ENCODE data around the gene HAUS3. TPM values are rescaled to one million over a fixed set of nuclear protein-coding genes. Genes with fewer than 3 reads are reported as not detected.
A peak's percentile ranks its signal among the peaks of the same experiment; 100 is the strongest.

HAUS3 gene
- total RNA-seq, 1 donor from 2014 or later: 9.2 TPM

DNA sequence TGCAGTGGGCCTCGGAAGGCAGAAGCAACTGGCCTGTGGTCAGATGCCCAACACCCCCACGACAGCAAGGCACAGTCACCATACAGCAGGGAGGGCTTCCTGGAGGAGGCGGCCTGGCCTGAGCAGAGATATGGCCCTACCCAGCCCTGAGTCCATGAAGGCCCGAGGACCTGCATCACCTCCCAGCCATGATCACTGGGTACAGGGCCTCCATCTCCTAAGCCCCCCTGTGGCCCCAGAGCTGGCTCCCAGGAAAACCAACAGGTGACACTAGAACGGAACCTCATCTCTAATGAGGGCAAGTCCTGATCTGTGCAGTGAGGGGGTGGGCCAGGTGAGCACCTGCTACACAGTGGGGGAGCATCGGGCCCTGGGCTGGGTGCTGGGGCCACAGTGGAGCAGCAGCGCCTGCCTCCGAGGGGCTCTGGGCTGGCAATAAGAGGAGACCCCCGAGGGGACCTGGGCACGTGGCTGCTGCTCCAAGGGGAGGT lies 46.2 kb upstream of the HAUS3 start:
- H3K27me3 ChIP-seq (ENCODE audit: control insufficient read depth, insufficient read depth, low read length): peaks cover 2% of the 10 kb centered on the region
- no peak overlapping the region for H3K4me3 ChIP-seq (ENCODE audit: low read depth, low read length)
- no peaks in the 10 kb centered on the region for H3K36me3 ChIP-seq (ENCODE audit: control insufficient read depth, insufficient read depth, low read length)
- TF ChIP-seq CTCF (IDR thresholded peaks at IDR 0.05; ENCODE audit: insufficient read depth, low read length, severe bottlenecking): no peak
- no peak for FAIRE-seq
- DNase-seq (ENCODE audit: low read depth): no peak

DNA sequence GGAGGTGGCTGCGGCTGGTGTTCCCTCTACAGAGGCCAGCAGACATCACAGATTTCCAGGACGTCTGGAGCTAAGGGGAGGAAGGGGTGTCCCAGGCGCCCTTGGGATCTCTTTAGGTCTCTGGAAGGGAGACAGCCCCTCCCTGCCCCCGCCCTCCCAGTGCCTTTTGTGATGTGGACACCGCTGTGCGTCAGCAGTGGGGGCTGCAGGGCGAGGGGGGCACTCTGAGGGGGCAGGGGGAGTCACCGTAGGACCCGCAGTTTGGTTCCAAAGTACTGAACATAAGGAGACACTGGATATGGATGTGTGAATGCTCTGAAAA lies 45.6 kb upstream of the HAUS3 start:
- Histone ChIP-seq H3K36me3 (ENCODE audit: control insufficient read depth, insufficient read depth, low read length) (no peaks in the 10 kb centered on the region), H3K4me3 (ENCODE audit: low read depth, low read length) (no peak overlapping the region), H3K27me3 (ENCODE audit: control insufficient read depth, insufficient read depth, low read length) (peaks cover 2% of the 10 kb centered on the region)
- TF ChIP-seq CTCF (IDR thresholded peaks at IDR 0.05; ENCODE audit: insufficient read depth, low read length, severe bottlenecking): no peak
- DNase-seq (ENCODE audit: low read depth) (no peak), FAIRE-seq (no peak)

GRCh38 chr4:2286904-2287593 lies 45.1 kb upstream of the HAUS3 start:
- H3K36me3 ChIP-seq (ENCODE audit: control insufficient read depth, insufficient read depth, low read length): no peaks in the 10 kb centered on the region
- peak; percentile 47 for FAIRE-seq
- H3K27me3 ChIP-seq (ENCODE audit: control insufficient read depth, insufficient read depth, low read length): peaks cover 2% of the 10 kb centered on the region
- no peak for DNase-seq (ENCODE audit: low read depth)
- no peak overlapping the region for H3K4me3 ChIP-seq (ENCODE audit: low read depth, low read length)
- no peak for TF ChIP-seq CTCF (IDR thresholded peaks at IDR 0.05; ENCODE audit: insufficient read depth, low read length, severe bottlenecking)

DNA sequence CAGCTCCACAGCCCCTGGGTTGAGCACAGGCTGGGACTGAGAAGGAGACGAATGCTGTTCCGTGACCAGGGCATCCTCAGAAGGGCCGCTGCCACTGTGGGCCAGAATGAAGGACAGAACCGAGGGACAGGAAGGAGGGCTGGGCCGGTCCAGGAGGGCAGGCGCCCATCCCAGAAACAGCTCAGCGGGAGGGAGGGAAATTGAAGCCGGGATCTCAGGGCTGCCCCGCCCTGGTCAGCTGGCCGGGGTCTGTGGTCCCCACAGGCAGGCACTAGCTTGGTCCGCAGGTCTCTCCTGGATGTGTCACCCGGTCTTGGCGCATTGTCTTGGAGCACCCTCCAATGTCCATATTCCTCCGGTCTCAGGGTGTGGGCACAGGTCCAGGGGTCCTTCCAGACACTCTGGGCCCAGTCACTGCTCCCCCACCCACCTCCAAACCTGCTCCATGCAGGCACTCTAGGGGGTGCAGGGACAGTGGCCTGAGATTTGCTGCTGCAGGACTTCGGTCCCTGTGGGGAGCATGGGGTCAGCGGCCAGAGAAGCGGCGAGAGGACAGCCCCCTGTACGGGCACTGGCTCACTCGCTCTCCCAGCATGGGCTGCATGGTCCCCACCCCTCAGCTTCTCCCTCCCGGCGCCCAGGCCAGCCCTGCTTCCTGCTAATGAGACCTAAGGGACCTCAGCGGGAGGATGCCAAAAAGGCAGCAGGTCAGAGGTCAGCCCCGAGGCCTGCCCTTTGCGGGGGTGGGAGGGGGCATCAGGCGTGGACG lies 43.9 kb upstream of the HAUS3 start:
- FAIRE-seq: no peak
- no peak overlapping the region for H3K4me3 ChIP-seq (ENCODE audit: low read depth, low read length)
- no peak for DNase-seq (ENCODE audit: low read depth)
- H3K36me3 ChIP-seq (ENCODE audit: control insufficient read depth, insufficient read depth, low read length): no peaks in the 10 kb centered on the region
- TF ChIP-seq CTCF (IDR thresholded peaks at IDR 0.05; ENCODE audit: insufficient read depth, low read length, severe bottlenecking): no peak
- peaks cover 2% of the 10 kb centered on the region for H3K27me3 ChIP-seq (ENCODE audit: control insufficient read depth, insufficient read depth, low read length)

DNA sequence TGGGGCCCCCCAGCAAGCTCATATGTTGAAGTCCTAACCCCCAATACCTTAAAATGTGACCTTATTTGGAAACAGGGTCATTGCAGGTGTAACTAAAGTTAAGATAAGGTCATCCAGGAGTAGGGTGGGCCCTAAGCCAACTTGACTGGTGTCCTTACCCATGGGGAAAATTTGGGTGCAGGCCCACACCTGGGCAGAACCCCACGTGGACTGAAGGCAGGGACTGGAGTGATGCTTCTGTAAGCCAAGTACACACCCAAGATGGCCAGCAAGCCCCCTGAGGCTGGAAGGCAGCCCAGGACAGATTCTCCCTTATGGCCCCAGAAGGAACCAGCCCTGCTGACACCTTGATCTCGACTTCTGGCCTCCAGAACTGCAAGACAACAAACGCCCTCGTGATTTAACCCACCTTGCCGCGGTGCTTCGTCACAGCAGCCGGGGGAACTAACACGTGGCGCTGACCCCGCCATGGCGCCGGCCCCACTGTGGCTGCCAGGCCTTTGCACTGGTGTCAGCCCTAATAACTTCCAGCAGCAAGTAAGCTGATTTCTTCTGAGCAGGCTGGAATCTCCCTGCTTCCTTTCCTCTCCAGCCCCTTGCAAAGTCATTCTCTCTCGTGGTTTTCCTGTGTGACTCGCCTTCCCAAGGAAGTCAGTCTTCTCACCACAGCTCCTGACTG lies 43.2 kb upstream of the HAUS3 start:
- Histone ChIP-seq H3K36me3 (ENCODE audit: control insufficient read depth, insufficient read depth, low read length) (no peaks in the 10 kb centered on the region), H3K27me3 (ENCODE audit: control insufficient read depth, insufficient read depth, low read length) (peaks cover 2% of the 10 kb centered on the region), H3K4me3 (ENCODE audit: low read depth, low read length) (no peak overlapping the region)
- FAIRE-seq (peak; percentile 81), DNase-seq (ENCODE audit: low read depth) (peak; percentile 58)
- no peak for TF ChIP-seq CTCF (IDR thresholded peaks at IDR 0.05; ENCODE audit: insufficient read depth, low read length, severe bottlenecking)

Measured in bronchial epithelial cell (primary cell).